Activated naive CD8-positive, alpha-beta T cell treated with anti-CD3 and anti-CD28 coated beads, Interleukin-2, amount 50 U/mL, for 16 hours (primary cell): ENCODE measurements around the gene CCDC192.
"Not testable (repeated sequence)": the region's sequence is repeated elsewhere in the genome, so short reads cannot be mapped to it uniquely, and the experiment has no call there.

ENCODE experiments used
- DNase-seq: peaks from one replicate; pipeline ENCODE4 v3.0.0-alpha.2; 2020; ENCODE audit warnings: low read depth, low spot score

Gene CCDC192

DNA sequence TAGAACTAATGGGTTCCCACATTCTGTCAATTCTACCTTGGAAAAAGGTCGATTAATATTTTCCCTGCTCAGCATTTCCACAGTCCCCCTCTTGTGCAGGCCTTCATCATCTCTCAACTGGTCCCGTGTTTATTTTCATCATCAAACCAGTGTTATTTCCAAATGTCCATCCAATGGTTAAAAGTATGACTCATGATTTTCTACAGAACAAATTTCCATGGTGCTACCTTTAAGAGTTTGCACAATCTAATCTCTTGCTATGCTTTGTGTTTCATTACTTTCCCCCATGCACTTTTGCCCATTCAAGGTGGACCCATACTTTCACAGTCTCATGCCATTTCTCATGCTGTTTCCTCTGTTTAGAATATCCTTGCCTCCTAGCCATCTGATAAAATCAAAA, 143.7 kb downstream of the CCDC192 start:
- DNase-seq: no peak

DNA sequence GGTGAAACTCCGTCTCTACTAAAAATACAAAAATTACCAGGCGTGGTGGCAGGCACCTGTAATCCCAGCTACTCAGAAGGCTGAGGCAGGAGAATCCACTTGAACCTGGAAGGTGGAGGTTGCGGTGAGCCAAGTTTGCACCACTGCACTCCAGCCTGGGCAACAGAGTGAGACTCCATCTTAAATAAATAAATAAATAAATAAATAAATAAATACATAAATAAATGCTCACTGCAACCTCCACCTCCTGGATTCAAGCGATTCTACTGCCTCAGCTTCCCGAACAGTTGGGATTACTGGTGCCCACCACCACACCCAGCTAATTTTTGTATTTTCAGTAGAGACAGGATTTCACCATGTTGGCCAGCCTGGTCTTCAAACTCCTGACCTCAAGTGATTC, 144.4 kb downstream of the CCDC192 start:
- not testable (repeated sequence) for DNase-seq

DNA sequence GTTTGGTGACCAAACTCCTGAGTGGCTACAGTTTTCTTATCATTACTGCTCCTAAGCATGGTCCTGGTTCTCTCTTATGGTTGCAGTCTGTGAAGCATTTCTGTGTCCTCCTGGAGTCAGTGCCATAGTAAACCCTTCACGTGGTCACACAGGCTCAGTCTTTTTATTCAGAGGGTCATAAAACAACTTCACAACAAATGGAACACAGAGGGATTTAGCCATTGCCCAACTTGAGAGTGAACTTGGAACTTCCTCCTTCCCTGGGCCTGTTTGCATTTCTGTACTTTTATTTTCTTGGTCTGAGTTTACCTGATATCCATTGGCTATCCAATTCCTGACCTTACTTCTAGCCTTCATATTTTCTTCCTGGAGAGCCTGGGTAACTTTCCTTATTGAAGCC, 144.9 kb downstream of the CCDC192 start:
- no peak for DNase-seq

DNA sequence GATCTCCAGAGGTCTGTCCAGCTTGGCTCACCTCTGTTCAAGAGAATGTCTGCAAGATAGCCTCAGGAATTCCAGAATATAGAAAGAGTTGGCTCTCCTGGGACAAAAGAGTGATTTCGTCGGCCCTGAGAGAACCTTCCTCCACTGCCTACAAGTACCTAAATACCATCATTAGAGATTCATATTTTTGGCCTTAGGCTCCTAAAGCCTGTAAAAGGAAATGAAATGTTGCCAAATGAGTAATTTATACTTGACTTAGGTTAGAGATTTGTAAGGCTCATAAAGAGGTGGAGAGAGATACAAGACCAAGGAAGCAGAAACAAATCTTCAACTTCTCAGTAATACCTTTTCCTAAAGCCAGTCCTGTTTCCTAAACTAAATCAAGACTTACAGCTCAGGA, 146.2 kb downstream of the CCDC192 start:
- DNase-seq: no peak

DNA sequence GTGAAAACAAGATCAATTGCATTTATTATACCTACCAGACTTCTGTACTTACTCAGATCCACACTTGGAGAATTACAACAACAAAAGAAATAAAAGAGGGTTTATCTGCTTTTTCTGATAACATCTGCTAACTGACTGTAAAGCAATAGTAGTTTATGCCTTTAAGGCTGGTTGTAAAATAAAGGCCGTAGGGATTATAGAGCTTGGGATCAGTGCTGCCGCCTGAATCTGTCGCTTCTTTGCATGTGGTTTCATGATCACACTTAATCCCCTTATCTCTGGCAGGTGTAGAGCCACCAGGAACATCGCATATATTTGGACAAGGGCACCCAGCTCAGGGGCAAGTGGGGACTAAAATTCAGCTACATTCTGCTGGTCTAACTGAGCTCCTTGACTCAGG, 146.7 kb downstream of the CCDC192 start:
- DNase-seq: no peak

DNA sequence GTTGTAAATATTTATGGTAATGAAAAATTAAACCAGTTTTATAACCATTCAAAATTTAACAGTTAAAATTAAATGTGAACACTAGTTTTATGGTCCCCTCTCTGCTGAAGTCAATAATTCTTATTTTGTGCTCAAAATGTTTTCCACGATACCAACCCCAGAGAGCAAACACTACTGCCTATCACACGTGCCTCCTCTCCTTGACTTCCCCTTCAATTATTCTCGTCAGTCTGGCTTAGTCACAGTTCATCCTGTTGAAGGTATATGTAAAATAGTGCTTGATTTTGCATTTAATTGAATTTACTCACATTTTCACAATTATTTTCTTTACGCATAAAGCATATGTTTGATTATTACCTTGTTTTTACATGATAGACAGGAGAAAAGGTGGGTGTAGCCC, 148.8 kb downstream of the CCDC192 start:
- DNase-seq: no peak

DNA sequence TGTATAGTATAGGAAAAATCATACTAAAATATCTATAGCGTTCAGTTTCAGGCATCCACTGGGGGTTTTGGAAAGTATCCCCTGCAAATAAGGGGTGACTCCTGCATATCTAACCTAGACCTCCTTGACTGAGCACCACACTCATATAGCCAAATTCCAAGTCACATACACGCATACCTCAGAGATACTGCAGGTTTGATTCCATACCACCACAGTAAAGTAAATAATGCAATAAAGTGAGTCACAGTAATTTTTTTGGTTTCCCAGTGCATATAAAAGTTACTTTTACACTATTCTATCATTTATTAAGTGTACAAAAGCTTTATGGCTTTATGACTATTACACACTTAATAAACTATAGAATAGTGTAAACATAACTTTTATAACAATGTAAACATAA, 151.3 kb downstream of the CCDC192 start:
- DNase-seq: no peak

DNA sequence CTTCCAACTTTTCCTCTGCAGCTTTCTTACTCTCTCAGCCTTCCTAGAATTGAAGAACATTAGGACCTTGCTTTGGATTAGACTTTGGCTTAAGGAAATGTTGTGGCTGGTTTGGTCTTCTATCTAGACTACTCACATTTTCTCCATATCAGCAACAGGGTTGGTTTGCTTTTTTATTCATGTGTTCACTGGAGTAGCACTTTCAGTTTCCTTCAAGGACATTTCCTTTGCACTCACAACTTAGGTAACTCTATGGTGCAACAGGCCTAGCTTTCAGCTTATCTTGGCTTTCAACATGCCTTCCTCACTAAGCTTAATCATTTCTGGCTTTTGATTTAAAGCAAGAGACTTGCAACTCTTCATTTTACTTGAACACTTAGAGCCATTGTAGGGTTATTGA, 153.1 kb downstream of the CCDC192 start:
- no peak for DNase-seq

DNA sequence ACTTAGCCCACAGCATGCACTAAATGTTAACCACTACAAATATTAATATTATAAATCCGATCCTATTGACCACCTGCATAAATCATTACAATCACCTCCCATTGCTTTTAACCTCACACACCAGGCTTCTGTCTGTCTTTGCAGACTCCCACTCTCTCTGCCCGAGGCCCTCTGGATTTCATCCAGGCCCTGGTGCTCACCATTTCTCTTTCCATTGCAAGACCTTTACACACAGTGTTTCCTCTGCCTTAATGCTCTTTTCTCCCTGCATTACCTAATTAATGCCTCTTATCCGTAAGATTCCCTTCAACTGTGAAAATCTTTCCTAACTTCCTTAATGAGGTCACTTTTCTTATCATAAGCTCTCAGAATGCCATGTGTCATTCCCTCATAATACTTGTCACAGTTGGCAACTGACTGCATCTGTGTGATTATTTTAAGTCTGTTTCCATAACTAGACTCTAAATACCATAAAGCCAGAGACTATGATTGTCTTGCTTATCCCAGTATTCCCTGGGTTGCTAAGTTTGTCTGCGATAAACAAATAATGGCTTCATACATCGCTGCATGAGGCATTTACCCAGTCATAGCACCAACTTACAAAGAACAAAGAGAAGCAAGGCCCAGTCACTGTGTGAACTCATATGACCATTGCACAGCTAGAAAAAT, 155.1 kb downstream of the CCDC192 start:
- DNase-seq: no peak

DNA sequence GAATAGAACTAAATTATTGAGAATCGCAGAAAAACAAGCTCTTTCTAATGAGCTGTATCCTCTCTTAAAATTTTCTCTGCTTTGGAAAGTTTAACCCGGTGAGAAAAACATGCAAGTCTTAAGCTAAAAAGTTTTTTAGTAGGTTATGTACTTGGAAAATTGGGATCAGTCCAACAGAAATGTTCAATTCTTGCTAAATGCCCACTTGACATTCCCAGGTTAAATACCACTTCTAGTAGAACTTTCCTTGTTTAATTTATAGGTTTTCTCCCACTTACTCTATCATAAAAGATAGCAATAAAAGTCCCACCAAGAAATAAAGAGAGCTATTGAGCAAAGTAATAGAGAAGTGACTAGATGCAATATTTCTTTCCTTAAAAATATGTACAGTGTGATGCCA, 157.1 kb downstream of the CCDC192 start:
- DNase-seq: no peak

DNA sequence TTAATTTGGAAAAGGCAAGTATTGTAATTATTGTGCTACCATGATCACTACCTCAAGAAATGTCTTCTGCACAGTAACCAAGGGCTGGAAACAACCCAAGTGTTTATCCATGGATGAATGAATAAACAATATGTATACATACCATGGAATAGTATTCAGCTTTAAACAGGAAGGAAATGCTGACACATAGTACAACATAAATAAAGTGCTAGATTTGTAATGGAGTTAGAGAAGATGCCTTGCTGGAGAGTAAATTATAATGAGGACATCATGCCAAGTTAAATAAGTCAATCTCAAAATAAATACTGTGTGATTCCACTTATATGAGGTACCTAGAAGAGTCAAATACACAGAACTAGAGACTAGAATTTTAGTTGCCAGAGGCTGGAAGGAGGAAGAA, 160.0 kb downstream of the CCDC192 start:
- no peak for DNase-seq

DNA sequence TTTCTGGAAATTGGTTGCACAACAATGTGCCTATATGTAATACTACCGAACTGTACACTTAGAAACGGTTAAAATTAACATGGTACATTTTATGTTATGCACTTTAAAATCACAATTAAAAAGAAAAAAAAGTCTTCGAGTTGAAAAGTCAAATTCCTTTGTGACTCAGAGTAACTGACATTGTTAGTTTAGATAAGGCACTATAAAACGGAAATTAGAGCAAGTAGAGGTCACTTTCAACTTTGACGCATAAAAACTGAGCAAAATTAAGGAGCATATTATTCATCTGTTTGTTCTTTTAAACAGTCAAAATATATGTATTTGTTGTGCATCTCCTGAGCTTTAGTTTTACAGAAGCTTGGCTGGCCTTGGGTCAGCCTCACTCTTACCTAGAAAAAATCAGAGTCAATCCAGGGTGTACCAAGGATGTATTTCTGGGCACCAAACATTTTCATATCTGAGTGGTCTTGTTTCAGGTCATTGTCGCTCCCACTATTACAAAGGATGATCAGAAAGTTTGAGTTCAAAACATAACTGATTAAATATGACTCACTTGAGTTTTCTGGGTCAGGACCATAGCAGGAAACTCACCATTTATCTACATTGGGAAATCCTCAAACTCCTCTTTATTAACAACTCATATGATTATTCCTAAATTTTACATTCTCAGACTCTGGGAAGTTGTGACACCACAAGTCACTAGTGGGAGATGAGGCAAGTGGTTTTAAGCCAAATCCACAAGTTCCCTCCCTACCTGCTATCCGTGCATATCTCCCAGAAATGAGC, 160.6 kb downstream of the CCDC192 start:
- DNase-seq: no peak

DNA sequence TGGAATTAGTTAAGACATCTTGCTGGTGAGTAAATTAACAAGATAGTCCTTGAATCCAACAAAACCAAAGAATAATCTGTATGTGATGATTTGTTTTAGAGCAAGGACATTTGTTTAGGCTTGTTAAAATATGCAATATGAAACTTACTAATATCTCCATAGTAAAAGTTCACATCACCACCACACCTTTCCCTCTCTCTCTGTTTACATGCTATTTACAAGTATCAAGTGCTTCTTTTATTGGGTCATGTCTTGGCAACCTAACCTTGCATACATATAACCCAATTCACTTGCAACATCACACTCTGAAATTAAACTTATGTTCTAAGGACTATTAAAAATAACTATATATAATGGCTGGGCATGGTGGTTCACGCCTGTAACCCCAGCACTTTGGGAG, 161.3 kb downstream of the CCDC192 start:
- no peak for DNase-seq

DNA sequence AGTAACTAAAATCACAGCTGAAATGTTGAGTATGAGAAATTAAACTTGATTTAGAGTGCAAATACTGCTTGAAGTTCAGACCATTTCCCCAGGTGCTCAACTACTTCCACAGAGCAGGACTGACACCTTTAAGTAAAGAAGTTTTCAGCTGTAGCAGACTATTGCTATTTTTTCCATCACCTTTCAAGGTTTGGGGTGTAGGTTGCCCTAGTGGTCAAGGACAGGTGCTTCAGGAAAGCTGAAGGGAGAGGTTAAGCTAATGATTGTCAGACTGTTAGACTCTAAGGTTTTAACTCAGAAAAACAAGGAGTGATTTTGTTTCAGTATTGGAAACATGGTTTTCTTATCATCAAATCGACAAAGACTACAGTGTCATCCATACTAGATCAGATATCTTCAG, 162.1 kb downstream of the CCDC192 start:
- DNase-seq: no peak

DNA sequence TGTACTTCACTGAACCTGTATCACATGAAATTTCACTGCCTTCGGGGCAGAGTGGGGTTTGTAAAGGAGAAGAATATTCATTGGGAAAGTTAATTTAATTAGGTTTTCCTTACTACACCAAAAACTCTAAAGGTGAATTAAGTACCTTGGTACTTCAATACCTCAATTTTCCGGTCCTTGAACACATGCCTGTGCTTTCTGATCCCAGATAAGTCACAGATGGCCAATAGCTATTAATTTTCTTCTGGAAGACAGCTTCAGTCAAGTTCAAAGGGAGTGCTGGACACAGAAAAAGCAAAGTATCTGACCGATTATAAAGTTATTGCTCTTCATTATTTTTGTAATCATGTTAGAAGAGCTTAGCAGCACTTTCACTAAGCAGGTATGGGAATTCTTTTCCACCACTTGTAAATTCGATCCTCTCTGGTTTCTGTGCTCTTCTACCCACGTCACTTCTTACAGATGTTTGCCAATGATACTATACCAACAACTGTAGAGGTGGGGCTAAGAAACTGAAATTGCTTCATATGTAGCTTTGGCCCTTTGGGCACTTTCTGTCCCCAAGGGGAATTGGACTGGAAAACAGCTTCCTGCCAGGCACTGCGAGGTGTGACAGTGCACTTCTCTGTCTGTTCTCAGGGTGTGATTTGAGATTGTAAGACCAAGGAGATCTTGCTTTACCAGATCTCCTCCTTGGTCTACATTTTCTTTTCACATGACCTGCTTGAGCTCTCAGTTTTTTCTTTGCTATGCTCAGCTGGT, 164.0 kb downstream of the CCDC192 start:
- no peak for DNase-seq

DNA sequence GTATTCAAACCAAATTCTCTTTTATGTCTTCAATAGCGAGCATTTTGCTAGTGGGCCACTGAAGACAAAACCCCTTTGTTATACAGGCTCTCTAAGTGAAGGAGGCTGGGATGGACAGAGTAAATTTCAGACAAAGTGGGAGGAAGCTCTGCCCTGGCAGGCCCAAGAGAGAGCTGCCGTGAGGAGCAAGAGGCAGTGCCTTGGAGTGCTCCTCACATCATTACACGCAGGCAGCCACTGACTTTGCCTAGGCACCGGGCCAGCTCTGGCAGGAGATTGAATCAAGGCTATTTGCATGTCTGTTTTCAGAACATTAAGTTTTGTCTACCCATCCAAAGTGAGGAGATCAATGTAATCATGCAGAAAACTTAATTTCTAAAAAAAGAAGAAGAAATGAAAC, 167.7 kb downstream of the CCDC192 start:
- DNase-seq: no peak

DNA sequence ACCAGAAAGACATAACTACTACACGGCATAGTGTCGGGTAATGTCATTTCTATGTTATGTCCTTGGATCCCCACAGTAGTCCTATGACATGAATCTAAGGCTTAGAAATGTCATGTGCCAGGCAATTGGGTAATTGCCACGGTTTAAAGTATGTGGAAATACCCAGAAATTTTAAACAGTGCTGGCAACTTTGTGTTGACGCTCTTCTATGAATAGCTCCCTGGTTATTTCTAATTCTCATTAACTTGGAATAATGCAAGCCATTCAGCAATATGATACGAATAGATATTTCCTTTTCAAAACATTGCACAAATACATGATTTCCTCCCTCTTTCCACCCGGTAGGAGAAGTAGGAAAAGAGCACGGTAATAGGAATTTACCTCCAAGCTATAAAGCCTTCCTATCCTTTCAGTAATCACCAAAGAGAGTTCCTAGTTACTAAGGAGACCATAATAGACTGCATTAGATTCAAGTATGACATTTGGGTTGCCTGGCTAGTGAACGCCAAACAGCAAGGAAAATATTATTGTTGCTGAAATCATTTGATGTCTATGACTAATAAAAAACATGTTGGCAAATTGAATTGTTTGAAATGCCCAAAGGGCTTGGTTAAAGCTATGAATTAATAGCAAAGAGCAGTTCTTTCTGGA, 168.4 kb downstream of the CCDC192 start:
- DNase-seq: no peak

DNA sequence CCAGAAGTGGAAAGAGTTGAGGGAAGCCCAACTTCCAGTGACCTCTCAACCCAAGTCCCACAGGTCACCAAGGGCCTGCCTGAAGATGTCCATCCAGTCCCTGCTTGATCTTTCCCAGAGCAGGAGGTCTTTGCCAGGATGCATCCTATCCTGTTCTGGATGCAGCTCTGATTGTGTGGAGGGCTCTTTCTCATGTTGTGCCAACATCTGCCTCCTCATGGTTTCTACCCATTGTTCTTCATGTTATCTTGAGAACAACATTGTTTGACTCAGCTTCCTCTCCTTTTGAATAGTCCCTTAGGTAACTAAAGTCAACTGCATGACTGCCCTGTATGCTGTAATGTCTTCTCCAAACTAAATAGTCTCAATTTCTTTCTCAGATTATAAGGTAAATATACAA, 169.3 kb downstream of the CCDC192 start:
- no peak for DNase-seq

DNA sequence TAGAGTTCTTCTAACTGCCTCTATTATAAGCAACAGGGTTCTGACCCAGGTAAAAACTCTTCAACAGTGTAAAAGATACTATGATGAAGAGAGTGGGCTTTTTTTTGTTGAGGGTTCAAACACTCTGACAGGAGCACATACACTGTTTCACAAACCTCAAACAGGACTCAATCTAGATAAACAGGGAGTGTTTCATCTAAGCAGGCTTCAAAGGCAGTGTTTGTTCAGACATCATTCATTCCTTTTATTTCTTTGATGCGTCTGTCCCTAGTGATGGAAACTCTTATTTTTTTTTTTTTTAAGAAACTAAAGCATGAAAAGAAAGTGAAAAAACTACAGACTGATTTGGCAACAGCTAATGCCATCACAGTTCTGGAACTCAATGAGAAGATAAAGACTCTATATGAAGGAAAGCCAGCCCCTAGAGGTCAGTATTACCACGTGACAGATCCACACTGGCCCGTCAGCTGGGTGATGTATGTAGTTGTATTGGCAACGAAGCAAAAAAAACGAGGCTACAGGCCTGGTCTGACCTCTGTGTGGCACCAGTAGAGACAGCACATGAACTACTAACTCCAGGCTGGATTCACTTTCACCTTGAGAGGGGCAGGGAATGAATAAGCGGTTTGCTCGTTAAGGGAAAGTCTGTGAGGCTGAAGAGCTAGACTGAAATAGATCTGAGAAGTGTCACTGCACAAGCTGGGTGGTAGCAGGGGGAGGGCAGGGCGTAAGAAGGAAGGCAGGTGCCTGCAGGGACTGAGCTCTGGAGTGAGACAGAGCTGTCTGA, 172.2 kb downstream of the CCDC192 start:
- DNase-seq: no peak

DNA sequence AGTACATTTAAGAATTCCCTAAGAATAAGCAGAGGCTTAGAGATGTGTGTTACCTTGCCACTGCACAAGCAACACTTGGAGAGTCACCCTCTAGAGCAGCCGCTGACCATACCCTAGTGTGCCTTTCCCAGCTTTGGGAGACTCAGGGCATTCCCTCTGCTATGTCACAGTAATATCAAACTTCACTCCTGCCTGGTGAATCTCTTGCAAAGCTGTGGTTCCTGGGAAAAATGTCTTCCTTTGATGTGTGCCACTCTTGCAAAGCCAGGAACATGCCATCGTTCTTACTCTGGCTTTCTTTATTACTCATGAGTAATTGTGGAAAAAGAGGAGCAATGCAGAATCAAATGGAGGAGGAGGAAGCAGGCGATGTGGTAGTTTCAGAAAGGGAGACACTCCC, 173.2 kb downstream of the CCDC192 start:
- no peak for DNase-seq

DNA sequence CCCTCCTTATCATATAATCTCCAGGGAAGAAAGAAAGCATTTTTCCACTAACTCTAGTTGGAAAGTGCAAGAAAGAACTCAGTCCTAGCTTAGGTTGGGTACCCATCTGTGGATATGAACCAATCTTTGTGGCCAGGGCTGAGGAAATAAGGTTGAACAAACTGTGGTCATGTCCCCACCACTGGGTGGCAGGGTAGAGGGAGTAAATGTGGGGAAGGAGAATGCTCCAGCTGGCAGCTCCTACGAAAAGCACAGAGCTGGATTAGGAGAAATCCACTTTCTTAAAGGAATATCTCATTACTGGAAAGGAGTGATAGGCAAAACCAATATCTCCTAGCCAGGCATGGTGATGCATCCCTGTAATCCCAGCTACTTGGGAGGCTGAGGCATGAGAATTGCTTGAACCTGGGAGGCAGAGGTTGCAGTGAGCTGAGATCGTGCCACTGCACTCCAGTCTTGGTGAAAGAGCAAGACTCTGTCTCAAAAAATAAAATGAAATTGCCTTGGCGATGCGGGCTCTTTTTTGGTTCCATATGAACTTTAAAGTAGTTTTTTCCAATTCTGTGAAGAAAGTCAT, 175.1 kb downstream of the CCDC192 start:
- no peak for DNase-seq
